Mucosa of rectum (tissue), 2 donors: ENCODE data around the gene RPN1.

Experiments
- H3K27ac ChIP-seq, 2 donors: one replicate each; pipeline ENCODE4 v1.7.0; 2013; ENCODE audit warnings: inconsistent platforms in 2 of 2, low read depth in 2 of 2, low read length in 2 of 2
- H3K27me3 ChIP-seq, 2 donors: one replicate each; pipeline ENCODE4 v1.7.0; 2013; ENCODE audit warnings: low read length in 2 of 2; ENCODE audit not compliant: control insufficient read depth in 2 of 2, insufficient read depth in 2 of 2
- H3K36me3 ChIP-seq, 2 donors: one replicate each; pipeline ENCODE4 v1.7.0; 2013; ENCODE audit warnings: low read length in 2 of 2; ENCODE audit not compliant: control insufficient read depth in 2 of 2, insufficient read depth in 2 of 2
- H3K4me1 ChIP-seq, 2 donors: one replicate each; pipeline ENCODE4 v1.7.0; 2013; ENCODE audit warnings: low read length in 2 of 2, mild to moderate bottlenecking in 1 of 2; ENCODE audit not compliant: control insufficient read depth in 2 of 2, insufficient read depth in 2 of 2
- H3K4me3 ChIP-seq, 2 donors: one replicate each; pipeline ENCODE4 v1.7.0; 2013; ENCODE audit warnings: low read length in 2 of 2
- H3K9ac ChIP-seq, 2 donors: one replicate each; pipeline ENCODE4 v1.7.0; 2013; ENCODE audit warnings: low read length in 2 of 2, low read depth in 1 of 2, mild to moderate bottlenecking in 1 of 2
- H3K9me3 ChIP-seq, 2 donors: one replicate each; pipeline ENCODE4 v1.7.0; 2013; ENCODE audit warnings: low read length in 2 of 2; ENCODE audit not compliant: control insufficient read depth in 2 of 2
- donor health status: healthy.
- donor health status: Normal muscosa, but diverticular disease.

RPN1 gene

GRCh38 chr3:128584412-128585020 lies 66.1 kb downstream of the RPN1 start:
- H3K4me1 ChIP-seq, result no peaks in the 10 kb centered on the region
- H3K9ac ChIP-seq, result no peak overlapping the region
- H3K36me3 ChIP-seq, result no peaks in the 10 kb centered on the region
- H3K9me3 ChIP-seq, result no peaks in the 10 kb centered on the region
- H3K27ac ChIP-seq, result no peak overlapping the region
- H3K4me3 ChIP-seq, result no peak overlapping the region
- H3K27me3 ChIP-seq, result peaks cover 0 to 3% of the 10 kb centered on the region in 2 donors

GRCh38 chr3:128581566-128581965 lies 69.1 kb downstream of the RPN1 start:
- Histone ChIP-seq H3K9me3 (no peaks in the 10 kb centered on the region), H3K4me3 (no peak overlapping the region), H3K9ac (no peak overlapping the region), H3K4me1 (no peaks in the 10 kb centered on the region), H3K27ac (no peak overlapping the region), H3K36me3 (no peaks in the 10 kb centered on the region), H3K27me3 (peaks cover 0 to 3% of the 10 kb centered on the region in 2 donors)

- no peak overlapping the region for H3K27ac ChIP-seq
- H3K9me3 ChIP-seq, result no peaks in the 10 kb centered on the region
- H3K4me3 ChIP-seq, result no peak overlapping the region
- peaks cover 0 to 4% of the 10 kb centered on the region in 2 donors for H3K27me3 ChIP-seq
- H3K36me3 ChIP-seq, result no peaks in the 10 kb centered on the region
- H3K9ac ChIP-seq, result no peak overlapping the region
- no peaks in the 10 kb centered on the region for H3K4me1 ChIP-seq
These were observed 70.7 kb downstream of the RPN1 start for GRCh38 chr3:128579927-128580326.

GRCh38 chr3:128578346-128578745 lies 72.3 kb downstream of the RPN1 start:
- H3K9ac ChIP-seq, result no peak overlapping the region
- no peak overlapping the region for H3K27ac ChIP-seq
- H3K9me3 ChIP-seq, result no peaks in the 10 kb centered on the region
- H3K4me3 ChIP-seq, result no peak overlapping the region
- H3K27me3 ChIP-seq, result peaks cover 0 to 4% of the 10 kb centered on the region in 2 donors
- H3K36me3 ChIP-seq, result no peaks in the 10 kb centered on the region
- H3K4me1 ChIP-seq, result no peaks in the 10 kb centered on the region

- Histone ChIP-seq H3K9ac (no peak overlapping the region), H3K36me3 (no peaks in the 10 kb centered on the region), H3K4me3 (no peak overlapping the region), H3K4me1 (no peaks in the 10 kb centered on the region), H3K27ac (no peak overlapping the region), H3K9me3 (no peaks in the 10 kb centered on the region), H3K27me3 (peaks cover 0 to 4% of the 10 kb centered on the region in 2 donors)
These were observed 72.9 kb downstream of the RPN1 start for GRCh38 chr3:128577711-128578110.

GRCh38 chr3:128576290-128576689 lies 74.3 kb downstream of the RPN1 start:
- no peaks in the 10 kb centered on the region for H3K36me3 ChIP-seq
- no peaks in the 10 kb centered on the region for H3K9me3 ChIP-seq
- peaks cover 0 to 6% of the 10 kb centered on the region in 2 donors for H3K27me3 ChIP-seq
- H3K4me1 ChIP-seq, result no peaks in the 10 kb centered on the region
- H3K4me3 ChIP-seq, result no peak overlapping the region
- H3K27ac ChIP-seq, result no peak overlapping the region
- H3K9ac ChIP-seq, result no peak overlapping the region

- H3K4me1 ChIP-seq, result no peaks in the 10 kb centered on the region
- no peak overlapping the region for H3K9ac ChIP-seq
- H3K36me3 ChIP-seq, result no peaks in the 10 kb centered on the region
- no peaks in the 10 kb centered on the region for H3K9me3 ChIP-seq
- peaks cover 0 to 8% of the 10 kb centered on the region in 2 donors for H3K27me3 ChIP-seq
- no peak overlapping the region for H3K27ac ChIP-seq
- no peak overlapping the region for H3K4me3 ChIP-seq
These were observed 74.8 kb downstream of the RPN1 start for GRCh38 chr3:128575777-128576176.

GRCh38 chr3:128573707-128574162 lies 76.9 kb downstream of the RPN1 start:
- Histone ChIP-seq H3K27me3 (peaks cover 0 to 8% of the 10 kb centered on the region in 2 donors), H3K36me3 (no peaks in the 10 kb centered on the region), H3K9ac (no peak overlapping the region), H3K9me3 (no peaks in the 10 kb centered on the region), H3K27ac (no peak overlapping the region), H3K4me3 (no peak overlapping the region), H3K4me1 (no peaks in the 10 kb centered on the region)

GRCh38 chr3:128573160-128573559 lies 77.5 kb downstream of the RPN1 start:
- peaks cover 0 to 8% of the 10 kb centered on the region in 2 donors for H3K27me3 ChIP-seq
- H3K4me3 ChIP-seq, result no peak overlapping the region
- H3K27ac ChIP-seq, result no peak overlapping the region
- no peaks in the 10 kb centered on the region for H3K9me3 ChIP-seq
- H3K9ac ChIP-seq, result no peak overlapping the region
- H3K36me3 ChIP-seq, result no peaks in the 10 kb centered on the region
- H3K4me1 ChIP-seq, result no peaks in the 10 kb centered on the region

- Histone ChIP-seq H3K27ac (no peak overlapping the region), H3K27me3 (peaks cover 0 to 8% of the 10 kb centered on the region in 2 donors), H3K9ac (no peak overlapping the region), H3K36me3 (no peaks in the 10 kb centered on the region), H3K4me3 (no peak overlapping the region), H3K9me3 (no peaks in the 10 kb centered on the region), H3K4me1 (no peaks in the 10 kb centered on the region)
These were observed 77.9 kb downstream of the RPN1 start for GRCh38 chr3:128572644-128573105.
